Large intestine (tissue), 3 donors: ENCODE measurements around the gene WFIKKN1. TPM values are rescaled to one million over a fixed set of nuclear protein-coding genes. Genes with fewer than 3 reads are reported as not detected.

ENCODE experiments used
- DNase-seq, 2 donors: peaks; one replicate each; pipeline versions ENCODE4 v3.0.0 to v3.0.0-alpha.2; 2013
- H3K27ac ChIP-seq: one replicate; pipeline ENCODE4 v1.5.1; 2013; ENCODE audit warnings: low read length
- H3K27me3 ChIP-seq: 2 replicates; pipeline ENCODE4 v1.6.1; 2013; ENCODE audit warnings: low read length; ENCODE audit not compliant: control insufficient read depth, insufficient read depth
- H3K36me3 ChIP-seq: 2 replicates; pipeline ENCODE4 v1.6.1; 2013; ENCODE audit warnings: low read length; ENCODE audit not compliant: control insufficient read depth, insufficient read depth
- H3K4me1 ChIP-seq: one replicate; pipeline ENCODE4 v1.6.1; 2013; ENCODE audit warnings: low read length; ENCODE audit not compliant: control insufficient read depth, insufficient read depth
- H3K4me3 ChIP-seq: one replicate; pipeline ENCODE4 v1.5.1; 2013; ENCODE audit warnings: low read length
- H3K9me3 ChIP-seq: one replicate; pipeline ENCODE4 v1.6.1; 2013; ENCODE audit warnings: mild to moderate bottlenecking, low read depth, low read length, moderate library complexity; ENCODE audit not compliant: control insufficient read depth
- WGBS: methylation state at CpG from one replicate; pipeline ENCODE4 v1.1.5; 2013; ENCODE audit warnings: low lambda C conversion rate; ENCODE audit not compliant: insufficient coverage; 5-methylcytosine and 5-hydroxymethylcytosine counted together
- polyA plus RNA-seq: library from polyadenylated mRNA; unstranded; fragments of 120-200 nt; gene quantifications from one replicate; pipeline ENCODE4 v1.2.1, GENCODE V29; 2013

WFIKKN1 gene
- polyA plus RNA-seq, 1 donor, result 1.6 TPM

- Histone ChIP-seq H3K36me3 (peaks cover 13% of the 10 kb centered on the region), H3K4me1 (peaks cover 58% of the 10 kb centered on the region), H3K27me3 (no peaks in the 10 kb centered on the region), H3K9me3 (peaks cover 5% of the 10 kb centered on the region), H3K27ac (peak overlapping the region; percentile 78), H3K4me3 (no peak overlapping the region)
- DNase-seq, result no peak
- WGBS, result no CpG with 5 or more reads among the region's 22 CpGs
Observed at GRCh38 chr16:646679-647172, 15.9 kb downstream of the WFIKKN1 start.

GRCh38 chr16:647173-647902 lies 16.6 kb downstream of the WFIKKN1 start:
- peaks cover 58% of the 10 kb centered on the region for H3K4me1 ChIP-seq
- no peaks in the 10 kb centered on the region for H3K27me3 ChIP-seq
- no peak overlapping the region for H3K4me3 ChIP-seq
- H3K36me3 ChIP-seq, result peaks cover 18% of the 10 kb centered on the region
- WGBS, result 80% methylated on average over 1 of the region's 25 CpGs
- peaks cover 5% of the 10 kb centered on the region for H3K9me3 ChIP-seq
- peak overlapping the region; percentile 78 for H3K27ac ChIP-seq
- peak in 1 of 2 donors; percentile 34 for DNase-seq

- H3K27ac ChIP-seq, result peak overlapping the region; percentile 88
- H3K4me1 ChIP-seq, result peaks cover 51% of the 10 kb centered on the region
- H3K27me3 ChIP-seq, result no peaks in the 10 kb centered on the region
- peaks cover 5% of the 10 kb centered on the region for H3K9me3 ChIP-seq
- peaks cover 23% of the 10 kb centered on the region for H3K36me3 ChIP-seq
- peak overlapping the region; percentile 65 for H3K4me3 ChIP-seq
- DNase-seq, result peak; percentile 42 to 48
- no CpG with 5 or more reads among the region's 24 CpGs for WGBS
Observed at GRCh38 chr16:648071-648780, 17.4 kb downstream of the WFIKKN1 start.

GRCh38 chr16:648781-649589 lies 18.2 kb downstream of the WFIKKN1 start, which contains the start of gene WDR90:
Gene WDR90, plus strand, starts transcription at chr16:649365. Its CDS starts 52 bp downstream, at chr16:649417.
- Histone ChIP-seq H3K27ac (peak within 1 kb of the TSS; percentile 88), H3K4me3 (peak within 1 kb of the TSS; percentile 65), H3K36me3 (peaks cover 31% of the 10 kb centered on the region), H3K9me3 (peaks cover 5% of the 10 kb centered on the region), H3K27me3 (no peaks in the 10 kb centered on the region), H3K4me1 (peaks cover 48% of the 10 kb centered on the region)
- peak; percentile 95 to 97 for DNase-seq
- WGBS, result no CpG with 5 or more reads among the region's 91 CpGs

GRCh38 chr16:649631-650030 lies 18.8 kb downstream of the WFIKKN1 start:
- Histone ChIP-seq H3K4me1 (peaks cover 46% of the 10 kb centered on the region), H3K27me3 (no peaks in the 10 kb centered on the region), H3K27ac (no peak overlapping the region), H3K36me3 (peaks cover 30% of the 10 kb centered on the region), H3K4me3 (peak overlapping the region; percentile 65), H3K9me3 (peaks cover 5% of the 10 kb centered on the region)
- no CpG with 5 or more reads among the region's 44 CpGs for WGBS
- DNase-seq, result no peak

- no CpG with 5 or more reads among the region's 22 CpGs for WGBS
- H3K27me3 ChIP-seq, result no peaks in the 10 kb centered on the region
- H3K9me3 ChIP-seq, result peaks cover 5% of the 10 kb centered on the region
- no peak overlapping the region for H3K4me3 ChIP-seq
- peaks cover 26% of the 10 kb centered on the region for H3K4me1 ChIP-seq
- peaks cover 31% of the 10 kb centered on the region for H3K36me3 ChIP-seq
- H3K27ac ChIP-seq, result no peak overlapping the region
- no peak for DNase-seq
Observed at GRCh38 chr16:651844-652243, 21.1 kb downstream of the WFIKKN1 start.

GRCh38 chr16:652454-653305 lies 21.9 kb downstream of the WFIKKN1 start:
- no peak overlapping the region for H3K4me3 ChIP-seq
- DNase-seq, result no peak
- peaks cover 5% of the 10 kb centered on the region for H3K9me3 ChIP-seq
- peaks cover 29% of the 10 kb centered on the region for H3K36me3 ChIP-seq
- no peak overlapping the region for H3K27ac ChIP-seq
- no CpG with 5 or more reads among the region's 28 CpGs for WGBS
- H3K27me3 ChIP-seq, result no peaks in the 10 kb centered on the region
- peaks cover 18% of the 10 kb centered on the region for H3K4me1 ChIP-seq

GRCh38 chr16:654034-654433 lies 23.2 kb downstream of the WFIKKN1 start:
- no peaks in the 10 kb centered on the region for H3K9me3 ChIP-seq
- WGBS, result no CpG with 5 or more reads among the region's 12 CpGs
- H3K27me3 ChIP-seq, result no peaks in the 10 kb centered on the region

GRCh38 chr16:657487-657886 lies 26.7 kb downstream of the WFIKKN1 start:
- no peak overlapping the region for H3K27ac ChIP-seq
- peaks cover 34% of the 10 kb centered on the region for H3K36me3 ChIP-seq
- H3K27me3 ChIP-seq, result no peaks in the 10 kb centered on the region
- no peak for DNase-seq
- H3K4me3 ChIP-seq, result no peak overlapping the region
- WGBS, result no CpG with 5 or more reads among the region's 22 CpGs
- peaks cover under 1% of the 10 kb centered on the region for H3K9me3 ChIP-seq
- H3K4me1 ChIP-seq, result peaks cover 8% of the 10 kb centered on the region

More at GRCh38 chr16:654034-654433, 23.2 kb downstream of the WFIKKN1 start:
- Histone ChIP-seq H3K27ac (no peak overlapping the region), H3K36me3 (peaks cover 33% of the 10 kb centered on the region), H3K4me1 (peaks cover 6% of the 10 kb centered on the region), H3K4me3 (no peak overlapping the region)
- no peak for DNase-seq
